Loucy (cell line): ENCODE measurements around the gene AMOTL1.

ENCODE experiments used
- H2AFZ ChIP-seq: fragments of 200-600 bp; sonication (generic); 2 replicates; pipeline ENCODE4 v1.6.0; 2016; ENCODE audit warnings: antibody characterized with exemption, mild to moderate bottlenecking, low read length, moderate library complexity
- H3F3A ChIP-seq: fragments of 200-600 bp; 2 replicates; pipeline ENCODE4 v1.6.0; 2016; ENCODE audit warnings: antibody characterized with exemption, low read depth, mild to moderate bottlenecking
- H3K27me3 ChIP-seq: fragments of 200-600 bp; sonication (generic); 2 replicates; pipeline ENCODE4 v1.6.1; 2014; ENCODE audit warnings: low read length, mild to moderate bottlenecking; ENCODE audit not compliant: insufficient read depth, poor library complexity, severe bottlenecking
- H3K36me3 ChIP-seq: fragments of 200-600 bp; sonication (generic); 2 replicates; pipeline ENCODE4 v1.6.1; 2016; ENCODE audit warnings: low read length; ENCODE audit not compliant: insufficient read depth
- H3K4me1 ChIP-seq: fragments of 200-600 bp; sonication (generic); 2 replicates; pipeline ENCODE4 v1.5.1; 2014; ENCODE audit warnings: low read length, mild to moderate bottlenecking; ENCODE audit not compliant: insufficient read depth, poor library complexity, severe bottlenecking
- H3K4me2 ChIP-seq: fragments of 200-600 bp; sonication (generic); 2 replicates; pipeline ENCODE4 v1.6.0; 2014; ENCODE audit warnings: antibody characterized with exemption, low read length, low read depth, mild to moderate bottlenecking; ENCODE audit not compliant: poor library complexity, severe bottlenecking
- H3K4me3 ChIP-seq: fragments of 200-600 bp; sonication (generic); 2 replicates; pipeline ENCODE4 v1.5.1; 2014; ENCODE audit warnings: low read length, mild to moderate bottlenecking, mixed read lengths; ENCODE audit not compliant: poor library complexity, severe bottlenecking
- H3K79me2 ChIP-seq: fragments of 200-600 bp; sonication (generic); 2 replicates; pipeline ENCODE4 v1.6.1; 2014; ENCODE audit warnings: low read length; ENCODE audit not compliant: insufficient read depth
- H3K9ac ChIP-seq: fragments of 200-600 bp; sonication (generic); 2 replicates; pipeline ENCODE4 v1.6.0; 2014; ENCODE audit warnings: mild to moderate bottlenecking, low read depth, low read length, moderate library complexity; ENCODE audit not compliant: poor library complexity, severe bottlenecking
- H3K9me2 ChIP-seq: fragments of 200-600 bp; sonication (generic); replicated peaks from 2 replicates; pipeline ENCODE4 v1.6.1; 2016; ENCODE audit warnings: low read depth, low read length, mixed read lengths
- H3K9me3 ChIP-seq: fragments of 200-600 bp; sonication (generic); 2 replicates; pipeline ENCODE4 v1.6.1; 2014; ENCODE audit warnings: mild to moderate bottlenecking, antibody characterized with exemption, low read length, low read depth; ENCODE audit not compliant: insufficient read depth
- H4K20me1 ChIP-seq: fragments of 200-600 bp; sonication (generic); 2 replicates; pipeline ENCODE4 v1.6.0; 2014; ENCODE audit warnings: antibody characterized with exemption, low read length, mild to moderate bottlenecking; ENCODE audit not compliant: insufficient read depth, poor library complexity, severe bottlenecking
- CTCF ChIP-seq: fragments of 200-600 bp; sonication (generic); conservative IDR thresholded peaks from 2 replicates; pipeline ENCODE4 v1.5.1; 2014; ENCODE audit warnings: mild to moderate bottlenecking, antibody characterized with exemption, low read length
- EZH2phosphoT487 ChIP-seq: fragments of 200-600 bp; IDR thresholded peaks from 2 replicates; pipeline ENCODE4 v1.6.1; 2018; ENCODE audit warnings: antibody characterized with exemption, mild to moderate bottlenecking, moderate library complexity, borderline replicate concordance

AMOTL1 gene

GRCh38 chr11:94784884-94785283, 16.7 kb downstream of the AMOTL1 start:
- no peak for TF ChIP-seq CTCF
- TF ChIP-seq EZH2phosphoT487, result no peak
- no peaks in the 10 kb centered on the region for H3K27me3 ChIP-seq
- peaks cover 58% of the 10 kb centered on the region for H3K4me1 ChIP-seq
- H3K4me3 ChIP-seq, result no peak overlapping the region
- peaks cover 94% of the 10 kb centered on the region for H3K79me2 ChIP-seq
- peaks cover 5% of the 10 kb centered on the region; the same call in 1 of the 2 replicates for H3F3A ChIP-seq
- no peaks in the 10 kb centered on the region for H3K36me3 ChIP-seq
- no peak overlapping the region for H3K9ac ChIP-seq
- no peak overlapping the region for H2AFZ ChIP-seq
- H3K9me3 ChIP-seq, result no peaks in the 10 kb centered on the region
- peaks cover 30% of the 10 kb centered on the region for H4K20me1 ChIP-seq
- no peak overlapping the region for H3K4me2 ChIP-seq
- no peaks in the 10 kb centered on the region for H3K9me2 ChIP-seq

GRCh38 chr11:94785509-94785908, 17.4 kb downstream of the AMOTL1 start:
- Histone ChIP-seq H3K4me2 (no peak overlapping the region), H3K79me2 (peaks cover 96% of the 10 kb centered on the region), H3K9me2 (no peaks in the 10 kb centered on the region), H3F3A (no peaks in the 10 kb centered on the region), H3K36me3 (no peaks in the 10 kb centered on the region), H3K4me1 (peaks cover 59% of the 10 kb centered on the region), H3K4me3 (no peak overlapping the region), H3K9me3 (no peaks in the 10 kb centered on the region), H3K9ac (no peak overlapping the region), H4K20me1 (peaks cover 31% of the 10 kb centered on the region), H2AFZ (no peak overlapping the region), H3K27me3 (no peaks in the 10 kb centered on the region)
- no peak for TF ChIP-seq CTCF
- no peak for TF ChIP-seq EZH2phosphoT487

- Histone ChIP-seq H3K36me3 (no peaks in the 10 kb centered on the region), H3K4me1 (peaks cover 60% of the 10 kb centered on the region), H3K4me2 (peak overlapping the region; percentile 41), H3F3A (no peaks in the 10 kb centered on the region), H3K9ac (no peak overlapping the region), H3K79me2 (peaks cover 97% of the 10 kb centered on the region), H3K9me2 (no peaks in the 10 kb centered on the region), H3K4me3 (peak overlapping the region; percentile 11), H4K20me1 (peaks cover 39% of the 10 kb centered on the region), H3K27me3 (no peaks in the 10 kb centered on the region), H2AFZ (no peak overlapping the region), H3K9me3 (no peaks in the 10 kb centered on the region)
- TF ChIP-seq CTCF (peak; percentile 69), EZH2phosphoT487 (no peak)
These were observed 18.3 kb downstream of the AMOTL1 start for GRCh38 chr11:94786264-94787126.
